HG02884 (cell line): ENCODE measurements around the gene SIPA1.
"Not testable (repeated sequence)": the region's sequence is repeated elsewhere in the genome, so short reads cannot be mapped to it uniquely, and the experiment has no call there.

ENCODE experiments used
- ATAC-seq: cut with Tn5 transposase; IDR thresholded peaks from one replicate; pipeline ENCODE4 v1.9.1; 2021; ENCODE audit warnings: mild to moderate bottlenecking, moderate library complexity; ENCODE audit not compliant: unreplicated experiment

Gene SIPA1

GRCh38 chr11:65623852-65624616 lies 13.9 kb upstream of the SIPA1 start:
- ATAC-seq: no peak

- no peak for ATAC-seq
These were observed 12.8 kb upstream of the SIPA1 start for GRCh38 chr11:65624931-65625627.

- ATAC-seq: no peak
These were observed 12.1 kb upstream of the SIPA1 start for GRCh38 chr11:65625628-65626342.

GRCh38 chr11:65627202-65627601 lies 10.7 kb upstream of the SIPA1 start:
- no peak for ATAC-seq

GRCh38 chr11:65629579-65629978 lies 8.3 kb upstream of the SIPA1 start:
- no peak for ATAC-seq

- ATAC-seq: no peak
These were observed 7.7 kb upstream of the SIPA1 start for GRCh38 chr11:65630215-65630614.

GRCh38 chr11:65633390-65634108 lies 4.4 kb upstream of the SIPA1 start:
- no peak for ATAC-seq

GRCh38 chr11:65634109-65634436 lies 3.8 kb upstream of the SIPA1 start:
- no peak for ATAC-seq

- no peak for ATAC-seq
These were observed 3.5 kb upstream of the SIPA1 start for GRCh38 chr11:65634440-65634839.

GRCh38 chr11:65634905-65635731 lies 2.8 kb upstream of the SIPA1 start:
- ATAC-seq: no peak

GRCh38 chr11:65636108-65637031 lies 1.5 kb upstream of the SIPA1 start:
- ATAC-seq: no peak

- no peak for ATAC-seq
These were observed 806 bp upstream of the SIPA1 start for GRCh38 chr11:65637032-65637557.

- ATAC-seq: not testable (repeated sequence)
These were observed 1.3 kb downstream of the SIPA1 start for GRCh38 chr11:65639228-65639597.

- ATAC-seq: no peak
These were observed 2.0 kb downstream of the SIPA1 start for GRCh38 chr11:65639623-65640482.

- ATAC-seq: no peak
These were observed 2.8 kb downstream of the SIPA1 start for GRCh38 chr11:65640483-65641296.

- no peak for ATAC-seq
These were observed 3.6 kb downstream of the SIPA1 start for GRCh38 chr11:65641297-65642013.
